Caco-2 (cell line): ENCODE measurements around the gene GPR78. TPM values are rescaled to one million over a fixed set of nuclear protein-coding genes. Genes with fewer than 3 reads are reported as not detected.
A peak's percentile ranks its signal among the peaks of the same experiment; 100 is the strongest.

Experiments
- BruUV-seq: library from RNA; stranded (reverse); fragments of 400-500 nt; replicated peaks from 2 replicates; lab custom pipeline; 2021; lab: Mats Ljungman, UMichigan
- CTCF ChIA-PET: fragments of 300-600 bp; sonication (Branson Sonifier 250); formaldehyde crosslinking; loops from one replicate; lab custom pipeline; 2022; ENCODE audit warnings: antibody characterized with exemption; lab: Charles Lee
- POLR2A ChIA-PET: fragments of 300-600 bp; sonication (Branson Sonifier 250); formaldehyde crosslinking; loops from one replicate; lab custom pipeline; 2022; ENCODE audit warnings: antibody characterized with exemption; lab: Charles Lee
- DNase-seq, 2 experiments: peaks; one replicate each; pipeline versions ENCODE4 v3.0.0 to v3.0.0-alpha.2; 2020 to 2022
- H3K27me3 ChIP-seq: replicated peaks from 2 replicates; pipeline ENCODE4 v1.6.0; 2011; ENCODE audit warnings: low read length; ENCODE audit not compliant: control insufficient read depth, insufficient read depth
- H3K36me3 ChIP-seq: 2 replicates; pipeline ENCODE4 v1.5.1; 2011; ENCODE audit warnings: low read length; ENCODE audit not compliant: control insufficient read depth, insufficient read depth
- H3K4me1 ChIP-seq: fragments of 250-450 bp; sonication (Bioruptor Pico); 2 replicates; pipeline ENCODE4 v1.5.1; 2020; ENCODE audit warnings: mild to moderate bottlenecking
- H3K4me3 ChIP-seq: 2 replicates; pipeline ENCODE4 v1.5.1; 2011; ENCODE audit warnings: low read depth, mild to moderate bottlenecking, control low read depth, low read length
- H3K9me3 ChIP-seq: fragments of 250-450 bp; sonication (Bioruptor Pico); 2 replicates; pipeline ENCODE4 v1.5.1; 2020; ENCODE audit warnings: mild to moderate bottlenecking, moderate library complexity
- H3K27ac Mint-ChIP-seq: one replicate; pipeline ENCODE4 v1.8.0; 2022; ENCODE audit warnings: mixed read lengths; ENCODE audit not compliant: unreplicated experiment
- H3K27me3 Mint-ChIP-seq: one replicate; pipeline ENCODE4 v1.8.0; 2022; ENCODE audit warnings: mixed read lengths; ENCODE audit not compliant: insufficient read depth, unreplicated experiment
- H3K36me3 Mint-ChIP-seq: one replicate; pipeline ENCODE4 v1.8.0; 2022; ENCODE audit warnings: mild to moderate bottlenecking, mixed read lengths; ENCODE audit not compliant: insufficient read depth, unreplicated experiment
- H3K4me1 Mint-ChIP-seq: one replicate; pipeline ENCODE4 v1.8.0; 2022; ENCODE audit warnings: low read depth, mixed read lengths; ENCODE audit not compliant: unreplicated experiment
- H3K4me3 Mint-ChIP-seq: one replicate; pipeline ENCODE4 v1.8.0; 2022; ENCODE audit warnings: mild to moderate bottlenecking, moderate library complexity, mixed read lengths; ENCODE audit not compliant: unreplicated experiment
- H3K9me3 Mint-ChIP-seq: one replicate; pipeline ENCODE4 v1.8.0; 2022; ENCODE audit warnings: mixed read lengths; ENCODE audit not compliant: unreplicated experiment
- intact Hi-C: fragments of 100-400 bp; cut with micrococcal nuclease; formaldehyde crosslinking; loops from one replicate; pipeline ENCODE4 v1.10.0; 2022; ENCODE audit not compliant: unreplicated experiment
- total RNA-seq: library from RNA; stranded (reverse); gene quantifications from 2 replicates; pipeline ENCODE4 v1.2.3, GENCODE V29; 2022
- TF ChIP-seq, protein P1 (sequence below), 2 experiments: fragments of 200-600 bp in 1 of 2; IDR thresholded peaks; 1 replicate in 1 of 2; 2 replicates in 1 of 2; pipeline versions ENCODE4 v1.5.1 to v1.8.0; 2011 to 2022; ENCODE audit warnings: antibody characterized with exemption in 1 of 2, control low read depth in 1 of 2, inconsistent platforms in 1 of 2, low read depth in 1 of 2, low read length in 1 of 2, mild to moderate bottlenecking in 1 of 2, moderate library complexity in 1 of 2; ENCODE audit not compliant: insufficient read depth in 1 of 2, severe bottlenecking in 1 of 2, unreplicated experiment in 1 of 2

GPR78 gene
- total RNA-seq, 1 experiment from 2014 or later: 0.68 TPM

DNA sequence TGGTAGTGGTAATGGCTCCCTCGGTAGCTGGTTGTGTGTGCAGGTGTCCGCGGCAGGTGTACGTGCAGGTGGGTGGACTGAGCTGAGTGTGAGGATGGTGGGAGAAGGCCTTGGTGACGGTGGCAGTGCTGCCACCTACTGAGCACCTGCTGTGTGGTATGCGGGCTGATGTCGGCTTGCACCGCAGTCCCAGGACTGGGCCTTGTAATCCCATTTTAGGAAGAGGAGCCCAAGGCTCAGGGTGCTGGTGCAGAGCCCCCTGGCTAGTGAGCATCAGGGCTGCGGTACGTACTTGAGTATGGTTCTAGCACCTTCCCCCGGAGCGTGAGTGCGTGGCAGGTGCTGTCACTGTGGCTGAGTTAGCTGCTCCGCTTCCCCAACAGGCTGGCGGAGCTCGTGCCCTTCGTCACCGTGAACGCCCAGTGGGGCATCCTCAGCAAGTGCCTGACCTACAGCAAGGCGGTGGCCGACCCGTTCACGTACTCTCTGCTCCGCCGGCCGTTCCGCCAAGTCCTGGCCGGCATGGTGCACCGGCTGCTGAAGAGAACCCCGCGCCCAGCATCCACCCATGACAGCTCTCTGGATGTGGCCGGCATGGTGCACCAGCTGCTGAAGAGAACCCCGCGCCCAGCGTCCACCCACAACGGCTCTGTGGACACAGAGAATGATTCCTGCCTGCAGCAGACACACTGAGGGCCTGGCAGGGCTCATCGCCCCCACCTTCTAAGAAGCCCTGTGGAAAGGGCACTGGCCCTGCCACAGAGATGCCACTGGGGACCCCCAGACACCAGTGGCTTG, 6.7 kb downstream of the GPR78 start:
- ChIA-PET CTCF (interaction anchor here (0.6 to 1.5 kb wide), 13 partner anchors 15 to 158 kb away, joined by 3 to 9 read pairs (median 4); no protein-coding TSS in a partner anchor), POLR2A (no interaction called here)
- Histone ChIP-seq H3K9me3 (no peaks in the 10 kb centered on the region), H3K4me3 (no peak overlapping the region), H3K4me1 (peaks cover under 1% of the 10 kb centered on the region; the same call in 1 of the 2 replicates), H3K27me3 (no peaks in the 10 kb centered on the region; the same call in 1 of the 2 replicates), H3K36me3 (no peaks in the 10 kb centered on the region)
- Mint-ChIP-seq H3K4me3 (no peak overlapping the region), H3K27me3 (peaks cover 2% of the 10 kb centered on the region), H3K27ac (no peak overlapping the region), H3K9me3 (no peaks in the 10 kb centered on the region), H3K36me3 (no peaks in the 10 kb centered on the region), H3K4me1 (no peaks in the 10 kb centered on the region)
- no TSS peak for BruUV-seq
- intact Hi-C loops: loop anchor here (1.0 kb wide), 1 partner anchor 119 kb away; no protein-coding TSS in a partner anchor
- TF ChIP-seq, protein P1, sequence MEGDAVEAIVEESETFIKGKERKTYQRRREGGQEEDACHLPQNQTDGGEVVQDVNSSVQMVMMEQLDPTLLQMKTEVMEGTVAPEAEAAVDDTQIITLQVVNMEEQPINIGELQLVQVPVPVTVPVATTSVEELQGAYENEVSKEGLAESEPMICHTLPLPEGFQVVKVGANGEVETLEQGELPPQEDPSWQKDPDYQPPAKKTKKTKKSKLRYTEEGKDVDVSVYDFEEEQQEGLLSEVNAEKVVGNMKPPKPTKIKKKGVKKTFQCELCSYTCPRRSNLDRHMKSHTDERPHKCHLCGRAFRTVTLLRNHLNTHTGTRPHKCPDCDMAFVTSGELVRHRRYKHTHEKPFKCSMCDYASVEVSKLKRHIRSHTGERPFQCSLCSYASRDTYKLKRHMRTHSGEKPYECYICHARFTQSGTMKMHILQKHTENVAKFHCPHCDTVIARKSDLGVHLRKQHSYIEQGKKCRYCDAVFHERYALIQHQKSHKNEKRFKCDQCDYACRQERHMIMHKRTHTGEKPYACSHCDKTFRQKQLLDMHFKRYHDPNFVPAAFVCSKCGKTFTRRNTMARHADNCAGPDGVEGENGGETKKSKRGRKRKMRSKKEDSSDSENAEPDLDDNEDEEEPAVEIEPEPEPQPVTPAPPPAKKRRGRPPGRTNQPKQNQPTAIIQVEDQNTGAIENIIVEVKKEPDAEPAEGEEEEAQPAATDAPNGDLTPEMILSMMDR (IDR thresholded peaks at IDR 0.05; ENCODE audit: insufficient read depth in 1 of 2, low read depth in 1 of 2, low read length in 1 of 2, severe bottlenecking in 1 of 2, unreplicated experiment in 1 of 2): peak in 1 of 2 experiments; percentile 73
- peak; percentile 50 to 51 for DNase-seq

DNA sequence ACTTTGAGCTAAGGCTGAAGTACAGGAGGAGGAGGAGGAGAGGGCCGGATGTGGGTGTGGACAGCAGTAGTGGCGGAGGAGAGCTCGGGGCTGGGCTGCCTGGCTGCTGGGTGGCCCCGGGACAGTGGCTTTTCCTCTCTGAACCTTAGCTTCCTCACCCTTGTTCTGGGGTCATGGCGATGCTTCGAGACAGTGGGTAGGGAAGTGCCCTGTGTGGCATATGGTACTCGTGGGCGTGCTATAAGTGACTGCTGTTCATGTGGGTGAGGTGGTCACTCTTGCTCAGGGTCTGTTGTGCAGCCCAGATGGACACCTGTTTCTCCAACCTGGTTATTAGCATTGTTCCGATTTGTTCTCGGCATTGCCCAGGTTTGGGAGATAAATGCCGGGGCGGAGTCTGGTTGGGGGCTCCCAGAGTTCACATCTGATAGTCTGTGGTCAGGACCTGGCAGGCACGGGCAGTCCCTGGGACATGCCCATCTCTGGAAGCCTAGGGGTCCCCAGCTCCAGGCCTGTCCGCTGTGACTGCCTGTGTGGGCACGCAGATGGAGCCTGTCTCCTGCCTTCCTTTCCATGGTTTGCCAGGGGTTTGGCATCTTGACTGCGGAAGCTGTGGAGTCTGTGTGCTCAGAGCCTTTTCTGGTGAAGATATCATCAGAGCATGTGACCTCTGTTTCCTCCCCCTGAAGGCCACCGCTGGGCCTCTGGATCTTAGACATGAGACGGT, 7.4 kb downstream of the GPR78 start:
- H3K36me3 ChIP-seq: no peaks in the 10 kb centered on the region
- H3K4me1 Mint-ChIP-seq: no peaks in the 10 kb centered on the region
- H3K27ac Mint-ChIP-seq: no peak overlapping the region
- H3K9me3 Mint-ChIP-seq: no peaks in the 10 kb centered on the region
- ChIA-PET POLR2A (no interaction called here), CTCF (interaction anchor here (0.6 to 1.5 kb wide), 3 partner anchors 26 to 330 kb away, joined by 3 to 8 read pairs (median 3); no protein-coding TSS in a partner anchor)
- no peaks in the 10 kb centered on the region for H3K36me3 Mint-ChIP-seq
- peaks cover 2% of the 10 kb centered on the region for H3K27me3 Mint-ChIP-seq
- no peak overlapping the region for H3K4me3 ChIP-seq
- BruUV-seq: no TSS peak
- TF ChIP-seq, protein P1 (IDR thresholded peaks at IDR 0.05; ENCODE audit: insufficient read depth in 1 of 2, low read depth in 1 of 2, low read length in 1 of 2, severe bottlenecking in 1 of 2, unreplicated experiment in 1 of 2): no peak
- DNase-seq: peak in 1 of 2 experiments; percentile 18
- H3K4me3 Mint-ChIP-seq: no peak overlapping the region
- H3K27me3 ChIP-seq: no peaks in the 10 kb centered on the region; the same call in 1 of the 2 replicates
- intact Hi-C loops: no loop called here
- H3K4me1 ChIP-seq: peaks cover 8% of the 10 kb centered on the region
- no peaks in the 10 kb centered on the region for H3K9me3 ChIP-seq

DNA sequence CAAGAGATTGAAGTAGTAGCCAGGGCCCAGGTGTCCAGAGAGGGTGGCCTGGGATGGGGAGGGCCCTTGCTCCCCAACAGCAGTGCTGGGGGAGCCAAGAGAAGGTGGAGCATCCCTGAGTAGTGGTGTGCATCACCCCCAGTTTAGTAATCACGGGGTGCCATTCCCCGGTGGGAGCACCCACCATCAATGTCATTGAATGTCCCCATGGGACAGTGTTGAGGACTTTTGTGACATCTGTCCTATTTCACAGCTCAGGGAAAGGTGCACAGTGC, 7.9 kb downstream of the GPR78 start:
- TF ChIP-seq, protein P1 (IDR thresholded peaks at IDR 0.05; ENCODE audit: insufficient read depth in 1 of 2, low read depth in 1 of 2, low read length in 1 of 2, severe bottlenecking in 1 of 2, unreplicated experiment in 1 of 2): no peak
- Mint-ChIP-seq H3K27ac (no peak overlapping the region), H3K36me3 (no peaks in the 10 kb centered on the region), H3K4me1 (no peaks in the 10 kb centered on the region), H3K4me3 (no peak overlapping the region), H3K9me3 (no peaks in the 10 kb centered on the region), H3K27me3 (peaks cover 2% of the 10 kb centered on the region)
- intact Hi-C loops: no loop called here
- Histone ChIP-seq H3K4me1 (peaks cover 13% of the 10 kb centered on the region), H3K27me3 (no peaks in the 10 kb centered on the region; the same call in 1 of the 2 replicates), H3K9me3 (no peaks in the 10 kb centered on the region), H3K36me3 (no peaks in the 10 kb centered on the region), H3K4me3 (no peak overlapping the region)
- ChIA-PET CTCF (interaction anchor here (0.6 to 1.0 kb wide), 2 partner anchors 26 to 330 kb away, joined by 3 read pairs; no protein-coding TSS in a partner anchor), POLR2A (no interaction called here)
- no TSS peak for BruUV-seq
- peak in 1 of 2 experiments; percentile 17 for DNase-seq
